ENCODE results near the gene DUS1L.

- TF ChIP-seq, protein P1, sequence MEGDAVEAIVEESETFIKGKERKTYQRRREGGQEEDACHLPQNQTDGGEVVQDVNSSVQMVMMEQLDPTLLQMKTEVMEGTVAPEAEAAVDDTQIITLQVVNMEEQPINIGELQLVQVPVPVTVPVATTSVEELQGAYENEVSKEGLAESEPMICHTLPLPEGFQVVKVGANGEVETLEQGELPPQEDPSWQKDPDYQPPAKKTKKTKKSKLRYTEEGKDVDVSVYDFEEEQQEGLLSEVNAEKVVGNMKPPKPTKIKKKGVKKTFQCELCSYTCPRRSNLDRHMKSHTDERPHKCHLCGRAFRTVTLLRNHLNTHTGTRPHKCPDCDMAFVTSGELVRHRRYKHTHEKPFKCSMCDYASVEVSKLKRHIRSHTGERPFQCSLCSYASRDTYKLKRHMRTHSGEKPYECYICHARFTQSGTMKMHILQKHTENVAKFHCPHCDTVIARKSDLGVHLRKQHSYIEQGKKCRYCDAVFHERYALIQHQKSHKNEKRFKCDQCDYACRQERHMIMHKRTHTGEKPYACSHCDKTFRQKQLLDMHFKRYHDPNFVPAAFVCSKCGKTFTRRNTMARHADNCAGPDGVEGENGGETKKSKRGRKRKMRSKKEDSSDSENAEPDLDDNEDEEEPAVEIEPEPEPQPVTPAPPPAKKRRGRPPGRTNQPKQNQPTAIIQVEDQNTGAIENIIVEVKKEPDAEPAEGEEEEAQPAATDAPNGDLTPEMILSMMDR (IDR thresholded peaks at IDR 0.05): no peak
- TF ChIP-seq POLR2A (IDR thresholded peaks at IDR 0.05): no peak
Observed at GRCh38 chr17:82012261-82012639, 53.4 kb downstream of the DUS1L start.

Measured in uterus (tissue), 2 donors.